HepG2 (cell line): ENCODE measurements around the gene BCLAF1. TPM values are rescaled to one million over a fixed set of nuclear protein-coding genes. Genes with fewer than 3 reads are reported as not detected.
A peak's percentile ranks its signal among the peaks of the same experiment; 100 is the strongest.

Source experiments
- ATAC-seq: fragments of 200-7000 bp; cut with Tn5 transposase; 3 replicates; pipeline ENCODE4 v1.9.1; 2020; ENCODE audit warnings: mild to moderate bottlenecking, moderate library complexity
- BruUV-seq: library from RNA; stranded (reverse); fragments of 400-500 nt; replicated peaks from 2 replicates; lab custom pipeline; 2021; lab: Mats Ljungman, UMichigan
- CTCF ChIA-PET: fragments of 300-600 bp; formaldehyde crosslinking; extraction: SDS; loops from one replicate; lab custom pipeline; 2021; ENCODE audit warnings: low total read pairs, inconsistent platforms, low intra/inter-chr PET ratio; lab: Yijun Ruan, JAX
- POLR2A ChIA-PET: fragments of 350-600 bp; sonication (Branson Sonifier 250); formaldehyde crosslinking; loops from one replicate; lab custom pipeline; 2020; ENCODE audit warnings: antibody characterized with exemption, inconsistent platforms; lab: Yijun Ruan, JAX
- DNase-seq: peaks from one replicate; pipeline ENCODE4 v3.0.0-alpha.2; 2015; ENCODE audit warnings: low spot score
- FAIRE-seq: peaks from 3 replicates; lab custom pipeline; 2011; peaks lifted over from hg19 to GRCh38; lab: Jason Lieb, UNC
- H2AFZ ChIP-seq: one replicate; pipeline ENCODE4 v1.6.1; 2011; ENCODE audit warnings: low read length, inconsistent platforms
- H3K27ac ChIP-seq: fragments of 300-600 bp; 3 replicates; pipeline ENCODE4 v1.8.0; 2011; ENCODE audit warnings: mixed run types, mild to moderate bottlenecking, mixed read lengths, low read length, inconsistent platforms; ENCODE audit not compliant: insufficient read depth; ENCODE audit errors: extremely low read length
- H3K27me3 ChIP-seq, 2 experiments: fragments of 200-600 bp in 1 of 2; 2 replicates in 1 of 2; 3 replicates in 1 of 2; pipeline versions ENCODE4 v1.6.0 to v1.8.0; 2011; ENCODE audit warnings: low read length in 2 of 2, mild to moderate bottlenecking in 2 of 2, moderate library complexity in 2 of 2, inconsistent platforms in 1 of 2; ENCODE audit not compliant: insufficient read depth in 2 of 2, control insufficient read depth in 1 of 2
- H3K36me3 ChIP-seq, 2 experiments: fragments of 200-600 bp in 1 of 2; replicated peaks in 1 of 2; 2 replicates in 1 of 2; 3 replicates in 1 of 2; pipeline versions ENCODE4 v1.5.1 to v1.8.0; 2011; ENCODE audit warnings: low read length in 2 of 2, inconsistent platforms in 1 of 2; ENCODE audit not compliant: insufficient read depth in 2 of 2, control insufficient read depth in 1 of 2
- H3K4me1 ChIP-seq: 2 replicates; pipeline ENCODE4 v1.5.1; 2012; ENCODE audit warnings: low read length, inconsistent platforms; ENCODE audit not compliant: insufficient read depth
- H3K4me2 ChIP-seq: 2 replicates; pipeline ENCODE4 v1.6.0; 2011; ENCODE audit warnings: low read depth, low read length, inconsistent platforms
- H3K4me3 ChIP-seq, 3 experiments: fragments of 200-600 bp in 1 of 3; sonication (generic), shearing (Covaris generic) in 1 of 3; replicated peaks in 1 of 3; 2 replicates each; pipeline ENCODE4 v1.5.1; 2011 to 2016; ENCODE audit warnings: low read length in 3 of 3, inconsistent platforms in 2 of 3, low read depth in 2 of 3, mild to moderate bottlenecking in 2 of 3, control low read depth in 1 of 3, mixed read lengths in 1 of 3; ENCODE audit not compliant: insufficient read depth in 1 of 3
- H3K79me2 ChIP-seq: one replicate; pipeline ENCODE4 v1.6.1; 2011; ENCODE audit warnings: low read length, inconsistent platforms; ENCODE audit not compliant: insufficient read depth
- H3K9ac ChIP-seq: 2 replicates; pipeline ENCODE4 v1.6.0; 2011; ENCODE audit warnings: mild to moderate bottlenecking, low read depth, low read length, inconsistent platforms; ENCODE audit not compliant: insufficient read depth
- H3K9me3 ChIP-seq: 2 replicates; pipeline ENCODE4 v1.5.1; 2012; ENCODE audit warnings: mild to moderate bottlenecking, low read length
- H4K20me1 ChIP-seq: 2 replicates; pipeline ENCODE4 v1.6.0; 2011; ENCODE audit warnings: inconsistent platforms, mild to moderate bottlenecking, low read length, moderate library complexity; ENCODE audit not compliant: insufficient read depth
- ARID3A ChIP-seq: IDR thresholded peaks from 2 replicates; pipeline ENCODE4 v1.6.1; 2012; ENCODE audit warnings: low read depth, low read length, improper control_type of control experiment
- CSRNP1 ChIP-seq: sonication (generic); formaldehyde crosslinking; IDR thresholded peaks from 2 replicates; pipeline ENCODE4 v1.8.1; 2023; ENCODE audit warnings: mild to moderate bottlenecking, missing genetic modification reagents
- FOXO4 ChIP-seq: sonication (generic); formaldehyde crosslinking; conservative IDR thresholded peaks from 2 replicates; pipeline ENCODE4 v1.8.1; 2023; ENCODE audit warnings: missing genetic modification reagents
- IKZF4 ChIP-seq: sonication (generic); formaldehyde crosslinking; IDR thresholded peaks from 2 replicates; pipeline ENCODE4 v1.5.1; 2020; ENCODE audit warnings: borderline replicate concordance, mild to moderate bottlenecking, low read depth, missing genetic modification reagents; ENCODE audit errors: not compliant biosample characterization
- IRX3 ChIP-seq: sonication (generic); formaldehyde crosslinking; IDR thresholded peaks from 2 replicates; pipeline ENCODE4 v1.8.1; 2023; ENCODE audit warnings: mild to moderate bottlenecking, low read depth, missing genetic modification reagents, borderline replicate concordance
- MBNL3 ChIP-seq: fragments of 250-450 bp; sonication (Bioruptor Pico); conservative IDR thresholded peaks from 2 replicates; pipeline ENCODE4 v1.8.0; 2022; ENCODE audit warnings: mild to moderate bottlenecking, inconsistent platforms
- REL ChIP-seq: sonication (generic); formaldehyde crosslinking; conservative IDR thresholded peaks from 2 replicates; pipeline ENCODE4 v1.8.0; 2022; ENCODE audit warnings: mild to moderate bottlenecking, missing genetic modification reagents, moderate library complexity
- TCF12 ChIP-seq, 2 experiments: fragments of 450-650 bp in 1 of 2; sonication (generic) in 1 of 2; formaldehyde crosslinking in 1 of 2; IDR thresholded peaks; 2 replicates each; pipeline versions ENCODE4 v1.6.1 to v1.8.0; 2017 to 2022; ENCODE audit warnings: antibody characterized with exemption in 1 of 2, mild to moderate bottlenecking in 1 of 2, missing genetic modification reagents in 1 of 2, moderate library complexity in 1 of 2
- ZBTB39 ChIP-seq: sonication (generic); formaldehyde crosslinking; IDR thresholded peaks from 2 replicates; pipeline ENCODE4 v1.5.0; 2020; ENCODE audit warnings: missing genetic modification reagents
- ZNF234 ChIP-seq: sonication (generic); formaldehyde crosslinking; conservative IDR thresholded peaks from 2 replicates; pipeline ENCODE4 v1.5.1; 2020; ENCODE audit warnings: mild to moderate bottlenecking, missing genetic modification reagents
- ZNF430 ChIP-seq: sonication (generic); formaldehyde crosslinking; IDR thresholded peaks from 2 replicates; pipeline ENCODE4 v1.9.0; 2021; ENCODE audit warnings: mild to moderate bottlenecking, missing genetic modification reagents
- ZNF615 ChIP-seq: sonication (generic); formaldehyde crosslinking; IDR thresholded peaks from 2 replicates; pipeline ENCODE4 v1.5.0; 2020; ENCODE audit warnings: mild to moderate bottlenecking, missing genetic modification reagents, borderline replicate concordance
- WGBS: methylation state at CpG from one replicate; pipeline ENCODE4 v1.1.6; 2017; ENCODE audit warnings: low lambda C conversion rate; 5-methylcytosine and 5-hydroxymethylcytosine counted together
- in situ Hi-C: cut with HindIII; loops from 2 replicates; pipeline ENCODE4 v1.10.0; 2017; ENCODE audit warnings: low pct_unique_long_range_greater_than_20kb; ENCODE audit not compliant: extremely low pct_ligation_motif_present
- intact Hi-C: fragments of 100-400 bp; cut with micrococcal nuclease; formaldehyde crosslinking; loops from one replicate; pipeline ENCODE4 v1.10.0; 2022; ENCODE audit not compliant: unreplicated experiment
- polyA plus RNA-seq, 8 experiments: library from polyadenylated mRNA; depleted of rRNA in 3 of 8; stranded (reverse) in 7 of 8; unstranded in 1 of 8; fragments of >200 nt; fragmentation: Illumina TruSeq in 4 of 8; extraction: Trizol in 4 of 8; gene quantifications; 2 replicates each; pipeline versions ENCODE4 v1.2.1 to v1.2.3, GENCODE V29; 2011 to 2016; ENCODE audit warnings: low read depth in 4 of 8, missing spikeins in 1 of 8, mixed read lengths in 1 of 8; ENCODE audit not compliant: insufficient read depth in 1 of 8
- total RNA-seq, 5 experiments: library from RNA; depleted of rRNA; stranded (reverse); fragments of >200 nt; fragmentation: Illumina TruSeq; extraction: Trizol; gene quantifications; 2 replicates each; pipeline ENCODE4 v1.2.3, GENCODE V29; 2016; ENCODE audit warnings: low read depth in 1 of 5

The BCLAF1 gene
- total and polyA plus RNA-seq, 2 of the 13 experiments (the other 11 are each of a cell fraction or from before 2014, with no cell fraction given) = 55.3 to 292 TPM

- peak; percentile 86 for TF ChIP-seq CSRNP1 (CRISPR knock-in tag)
Observed at GRCh38 chr6:136249811-136250685, 39.6 kb downstream of the BCLAF1 start, which contains the start of gene MTFR2 (continued).

GRCh38 chr6:136249336-136249735, 40.3 kb downstream of the BCLAF1 start:
- no TSS peak for BruUV-seq
- ATAC-seq (peak; percentile 6), DNase-seq (no peak), FAIRE-seq (no peak)
- Histone ChIP-seq H3K4me2 (peak overlapping the region; percentile 71), H3K9me3 (no peaks in the 10 kb centered on the region), H3K4me3 (peak overlapping the region; percentile 86 to 96 (median 88)), H3K27me3 (no peaks in the 10 kb centered on the region; a peak in 1 of 5 replicates), H3K9ac (peak overlapping the region; percentile 72), H3K27ac (peak overlapping the region; percentile 51), H4K20me1 (no peaks in the 10 kb centered on the region), H3K4me1 (peaks cover 19% of the 10 kb centered on the region), H2AFZ (peak overlapping the region; percentile 68), H3K79me2 (peaks cover 4% of the 10 kb centered on the region)
- CTCF ChIA-PET = no interaction called here
- in situ Hi-C loops = no loop called here
- POLR2A ChIA-PET = interaction anchor here (1.5 to 4.8 kb wide), 3 partner anchors 22 to 751 kb away, joined by 3 to 85 read pairs (median 22); partner anchors contain the start of gene BCLAF1
- WGBS = 1% methylated on average over 6 of the region's 6 CpGs
- TF ChIP-seq MBNL3 (CRISPR knock-in tag) (no peak), TCF12 (IDR thresholded peaks at IDR 0.05) (no peak), TCF12 (CRISPR knock-in tag; IDR thresholded peaks at IDR 0.05) (no peak), IKZF4 (CRISPR knock-in tag) (no peak), ZNF430 (CRISPR knock-in tag) (0 out of 2 replicates have a peak, but pooled peaks have one; percentile 34), FOXO4 (CRISPR knock-in tag) (no peak), ZNF615 (no peak), IRX3 (CRISPR knock-in tag) (0 out of 2 replicates have a peak, but pooled peaks have one; percentile 4), REL (CRISPR knock-in tag) (no peak), ZNF234 (no peak), ZBTB39 (CRISPR knock-in tag) (no peak), ARID3A (no peak)
- TF ChIP-seq, all 625 proteins: peak for 2
- intact Hi-C loops = no loop called here
- peaks cover 1 to 3% of the 10 kb centered on the region in 2 experiments; a peak in 3 of 5 replicates for H3K36me3 ChIP-seq
